Adrenal gland (tissue), 12 donors: Measurements from ENCODE around the gene PSTPIP2. TPM values are rescaled to one million over a fixed set of nuclear protein-coding genes. Genes with fewer than 3 reads are reported as not detected.
"Not testable (repeated sequence)": the region's sequence is repeated elsewhere in the genome, so short reads cannot be mapped to it uniquely, and the experiment has no call there.

Experiments
- DNase-seq, 7 donors: peaks; one replicate each; pipeline ENCODE4 v3.0.0-alpha.2; 2019 to 2020
- H3K27ac ChIP-seq, 5 donors: fragments of 200-600 bp; sonication (generic) in 4 of 5; 1 replicate in 3 of 5; 2 replicates in 2 of 5; pipeline versions ENCODE4 v1.5.1 to v1.8.0; 2016 to 2020; ENCODE audit warnings: mild to moderate bottlenecking in 1 of 5
- H3K27me3 ChIP-seq: fragments of 200-600 bp; 2 replicates; pipeline ENCODE4 v1.8.0; 2021
- H3K36me3 ChIP-seq, 2 donors: fragments of 200-600 bp; replicated peaks in 1 of 2; 1 replicate in 1 of 2; 2 replicates in 1 of 2; pipeline versions ENCODE4 v1.5.1 to v1.8.0; 2018 to 2022
- H3K4me1 ChIP-seq, 2 donors: fragments of 200-600 bp; replicated peaks in 1 of 2; 1 replicate in 1 of 2; 2 replicates in 1 of 2; pipeline versions ENCODE4 v1.5.1 to v1.8.0; 2018 to 2021
- H3K4me3 ChIP-seq, 4 donors: fragments of 200-600 bp; sonication (generic) in 3 of 4; one replicate each; pipeline ENCODE4 v1.5.1; 2016 to 2018
- H3K9me3 ChIP-seq, 3 donors: fragments of 200-600 bp; sonication (generic) in 1 of 3; replicated peaks in 1 of 3; 1 replicate in 2 of 3; 2 replicates in 1 of 3; pipeline versions ENCODE4 v1.5.1 to v1.8.0; 2016 to 2021
- POLR2A ChIP-seq, 2 donors: fragments of 450-650 bp; IDR thresholded peaks; one replicate each; pipeline ENCODE4 v1.6.1; 2017; ENCODE audit warnings: antibody characterized with exemption in 2 of 2, mild to moderate bottlenecking in 2 of 2, moderate library complexity in 1 of 2
- WGBS, 4 donors: extraction: QIAGEN DNeasy Blood & Tissue Kit in 2 of 4; methylation state at CpG; one replicate each; pipeline versions ENCODE4 v1.1.5 to v1.1.7; 2013 to 2017; 5-methylcytosine and 5-hydroxymethylcytosine counted together
- intact Hi-C, 2 donors: fragments of 100-400 bp; cut with DNase I; formaldehyde crosslinking; loops; one replicate each; pipeline versions ENCODE4 v1.14.1 to v1.15.0; 2022 to 2023
- polyA plus RNA-seq, 3 donors: library from polyadenylated mRNA; stranded (reverse); fragments of 200-250 nt in 2 of 3; fragments of 350-450 nt in 1 of 3; fragmentation: Illumina TruSeq in 1 of 3; extraction: RNeasy Lipid Tissue Mini Kit (QIAGEN cat#74804) in 1 of 3; gene quantifications; one replicate each; pipeline ENCODE4 v1.2.3, GENCODE V29; 2013 to 2014
- total RNA-seq, 9 donors: library from RNA; depleted of rRNA in 4 of 9; stranded (reverse); fragments of >200 nt in 4 of 9; fragments of 120-200 nt in 1 of 9; fragmentation: NEBNext Ultra II Directional in 1 of 9; extraction: Animal tissue kit (Norgen Biotek cat#: 25700) in 1 of 9; gene quantifications; one replicate each; pipeline versions ENCODE4 v1.1.0 to v1.2.4, GENCODE V29; 2013 to 2023
- TF ChIP-seq, protein P1 (sequence below), 6 experiments: fragments of 450-650 bp in 4 of 6; fragments of 200-600 bp in 2 of 6; sonication (generic) in 1 of 6; IDR thresholded peaks; 1 replicate in 5 of 6; 2 replicates in 1 of 6; pipeline versions ENCODE4 v1.5.1 to v1.8.0; 2016 to 2021; ENCODE audit warnings: antibody characterized with exemption in 6 of 6, mild to moderate bottlenecking in 2 of 6, moderate library complexity in 1 of 6
- donor health status: healthy with polysubstance abuse.
- donor health status: Bipolar disorder and iron deficiency.
- donor health status: DM: yes; HTN: yes; CAD: no.
- donor health status: DM: no; HTN: no; CAD: no.
- donor health status: DM: no; HTN: no; CAD: no.
- donor health status: DM: yes; HTN: yes; CAD: no.

The PSTPIP2 gene
- total and polyA plus RNA-seq, 12 donors: 5.3 to 17.8 (median 8.4) TPM

DNA sequence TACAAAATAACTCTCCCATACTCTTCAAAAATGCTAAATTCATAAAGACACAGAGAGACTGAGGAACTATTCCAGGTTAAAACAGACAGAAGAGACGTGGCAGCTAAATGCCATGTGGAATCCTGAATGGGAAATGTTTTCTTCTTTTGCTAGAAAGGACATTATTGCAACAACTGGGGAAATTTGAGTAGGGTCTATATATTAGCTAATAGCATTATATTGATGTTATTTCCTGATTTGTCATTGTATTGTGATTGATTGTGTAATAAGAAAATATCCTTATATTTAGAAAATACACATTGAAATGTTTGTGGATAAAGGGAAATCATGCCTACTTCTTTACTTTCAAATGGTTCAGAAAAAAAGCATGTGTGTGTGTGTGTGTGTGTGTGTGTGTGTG is 23.4 kb downstream of the PSTPIP2 start:
- Histone ChIP-seq H3K36me3 (no peaks in the 10 kb centered on the region), H3K4me3 (no peak overlapping the region), H3K27ac (no peak overlapping the region), H3K4me1 (peaks cover 10 to 21% of the 10 kb centered on the region in 2 donors), H3K27me3 (no peaks in the 10 kb centered on the region), H3K9me3 (no peaks in the 10 kb centered on the region)
- 90 to 100% (median 95%) methylated on average over 1 of the region's 1 CpG for WGBS, 4 donors
- TF ChIP-seq, protein P1, sequence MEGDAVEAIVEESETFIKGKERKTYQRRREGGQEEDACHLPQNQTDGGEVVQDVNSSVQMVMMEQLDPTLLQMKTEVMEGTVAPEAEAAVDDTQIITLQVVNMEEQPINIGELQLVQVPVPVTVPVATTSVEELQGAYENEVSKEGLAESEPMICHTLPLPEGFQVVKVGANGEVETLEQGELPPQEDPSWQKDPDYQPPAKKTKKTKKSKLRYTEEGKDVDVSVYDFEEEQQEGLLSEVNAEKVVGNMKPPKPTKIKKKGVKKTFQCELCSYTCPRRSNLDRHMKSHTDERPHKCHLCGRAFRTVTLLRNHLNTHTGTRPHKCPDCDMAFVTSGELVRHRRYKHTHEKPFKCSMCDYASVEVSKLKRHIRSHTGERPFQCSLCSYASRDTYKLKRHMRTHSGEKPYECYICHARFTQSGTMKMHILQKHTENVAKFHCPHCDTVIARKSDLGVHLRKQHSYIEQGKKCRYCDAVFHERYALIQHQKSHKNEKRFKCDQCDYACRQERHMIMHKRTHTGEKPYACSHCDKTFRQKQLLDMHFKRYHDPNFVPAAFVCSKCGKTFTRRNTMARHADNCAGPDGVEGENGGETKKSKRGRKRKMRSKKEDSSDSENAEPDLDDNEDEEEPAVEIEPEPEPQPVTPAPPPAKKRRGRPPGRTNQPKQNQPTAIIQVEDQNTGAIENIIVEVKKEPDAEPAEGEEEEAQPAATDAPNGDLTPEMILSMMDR (IDR thresholded peaks at IDR 0.05): no peak
- TF ChIP-seq POLR2A (IDR thresholded peaks at IDR 0.05): no peak
- intact Hi-C loops: no loop called here
- DNase-seq: no peak

DNA sequence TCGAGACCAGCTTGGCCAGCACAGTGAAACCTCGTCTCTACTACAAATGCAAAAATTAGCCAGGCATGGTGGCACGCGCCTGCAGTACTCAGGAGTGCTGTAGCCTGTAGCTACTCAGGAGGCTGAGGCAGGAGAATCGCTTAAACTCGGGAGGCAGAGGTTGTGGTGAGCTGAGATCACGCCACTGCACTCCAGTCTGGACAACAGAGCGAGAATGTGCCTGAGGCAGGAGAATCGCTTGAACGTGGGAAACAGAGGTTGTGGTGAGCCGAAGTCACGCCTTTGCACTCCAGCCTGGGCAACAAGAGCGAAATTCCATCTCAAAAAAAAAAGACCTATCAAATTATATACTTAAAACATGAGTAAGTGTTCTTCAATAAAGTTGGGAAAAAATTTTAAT is 24.7 kb downstream of the PSTPIP2 start:
- H3K4me3 ChIP-seq, intact Hi-C loops, H3K36me3 ChIP-seq, DNase-seq, H3K9me3 ChIP-seq, H3K27ac ChIP-seq, H3K27me3 ChIP-seq, H3K4me1 ChIP-seq: not testable (repeated sequence)
- WGBS, 4 donors: 95 to 98% (median 95%) methylated on average over 13 of the region's 13 CpGs

DNA sequence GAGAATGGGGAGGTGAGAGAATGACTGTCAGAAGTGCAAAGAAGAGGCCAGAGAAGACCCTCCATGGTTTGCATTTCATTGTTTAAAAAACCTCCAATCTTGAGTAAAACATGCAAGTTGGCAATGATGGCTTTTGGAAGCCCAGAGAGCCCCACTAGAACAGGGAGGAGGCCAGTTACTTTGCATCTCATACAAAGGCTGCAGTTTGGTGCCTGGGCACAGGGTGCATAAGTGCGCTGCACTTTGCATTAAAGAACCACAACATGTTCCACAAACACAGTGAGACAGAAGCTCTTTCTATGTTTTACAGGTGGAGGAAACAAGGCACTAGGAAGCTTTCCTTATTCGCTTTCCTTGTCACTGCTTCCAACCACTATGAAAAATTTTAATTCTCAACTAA is 25.4 kb downstream of the PSTPIP2 start:
- Histone ChIP-seq H3K27me3 (no peaks in the 10 kb centered on the region), H3K4me1 (peaks cover 0 to 3% of the 10 kb centered on the region in 2 donors), H3K4me3 (no peak overlapping the region), H3K36me3 (no peaks in the 10 kb centered on the region), H3K27ac (no peak overlapping the region), H3K9me3 (no peaks in the 10 kb centered on the region)
- no peak for DNase-seq
- intact Hi-C loops: no loop called here
- WGBS, 4 donors: 92 to 98% (median 95%) methylated on average over 2 of the region's 2 CpGs
- TF ChIP-seq, protein P1 (IDR thresholded peaks at IDR 0.05): no peak
- no peak for TF ChIP-seq POLR2A (IDR thresholded peaks at IDR 0.05)

DNA sequence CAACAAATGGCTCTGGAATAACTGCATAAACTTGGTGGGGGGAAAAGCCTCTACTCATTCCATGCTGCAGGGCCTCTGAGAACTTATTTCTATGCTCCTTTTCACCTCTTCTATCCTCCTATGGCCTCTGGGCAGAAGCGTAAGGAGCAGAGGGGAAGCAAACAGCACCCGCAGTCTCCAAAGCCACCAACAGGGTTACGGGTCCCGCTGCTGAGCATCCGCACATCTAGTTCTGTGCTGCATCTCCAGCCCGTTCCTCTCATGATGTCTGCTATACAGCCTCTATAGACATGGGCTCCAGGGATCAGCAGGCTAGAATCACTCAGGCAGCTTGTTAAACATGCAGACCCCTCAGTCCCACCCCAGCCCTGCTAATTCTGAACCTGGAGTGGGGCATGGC is 25.9 kb downstream of the PSTPIP2 start:
- WGBS, 4 donors: 96 to 100% (median 98%) methylated on average over 4 to 6 of the region's 6 CpGs
- TF ChIP-seq POLR2A (IDR thresholded peaks at IDR 0.05): no peak
- TF ChIP-seq, protein P1 (IDR thresholded peaks at IDR 0.05): no peak
- Histone ChIP-seq H3K4me3 (no peak overlapping the region), H3K9me3 (no peaks in the 10 kb centered on the region), H3K27me3 (no peaks in the 10 kb centered on the region), H3K4me1 (no peaks in the 10 kb centered on the region), H3K27ac (no peak overlapping the region), H3K36me3 (no peaks in the 10 kb centered on the region)
- intact Hi-C loops: no loop called here
- no peak for DNase-seq

DNA sequence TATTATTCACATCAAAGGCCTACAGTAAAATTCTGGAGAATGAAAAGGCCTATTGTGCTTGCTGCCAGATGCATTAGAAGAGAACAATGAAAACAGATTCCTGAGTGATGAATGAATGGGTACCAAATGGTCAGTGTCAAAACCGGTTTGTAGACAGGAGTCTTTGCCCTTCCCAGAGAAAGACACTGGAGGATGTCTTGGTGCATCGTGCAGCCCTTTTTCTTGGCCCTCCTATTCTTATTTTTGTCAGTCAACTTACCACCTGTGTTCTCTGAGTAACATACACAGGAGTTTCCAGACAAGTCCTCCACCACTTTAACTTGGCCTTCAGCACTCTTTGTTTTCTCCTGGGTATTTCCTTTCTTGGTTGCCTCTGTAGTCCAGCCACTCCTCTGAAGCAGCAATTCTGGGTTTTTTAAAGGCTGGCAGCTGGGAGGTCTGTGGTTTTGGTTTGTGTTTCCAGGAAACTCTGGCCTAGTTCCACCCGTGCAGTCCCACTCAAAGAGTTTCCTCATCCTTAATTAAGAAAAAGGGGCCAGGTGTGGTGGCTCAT is 29.4 kb downstream of the PSTPIP2 start:
- Histone ChIP-seq H3K4me3 (no peak overlapping the region), H3K36me3 (no peaks in the 10 kb centered on the region), H3K9me3 (no peaks in the 10 kb centered on the region), H3K27me3 (no peaks in the 10 kb centered on the region), H3K27ac (no peak overlapping the region), H3K4me1 (peaks cover 0 to 7% of the 10 kb centered on the region in 2 donors)
- intact Hi-C loops: no loop called here
- TF ChIP-seq, protein P1 (IDR thresholded peaks at IDR 0.05): no peak
- no peak for TF ChIP-seq POLR2A (IDR thresholded peaks at IDR 0.05)
- no peak for DNase-seq
- 70 to 85% (median 71%) methylated on average over 3 of the region's 3 CpGs for WGBS, 4 donors
